DMS153 treated with DMSO at 0.1 percent for 48 hours (cell line): ENCODE results near the gene PHLDB1.
"Not testable (repeated sequence)": the region's sequence is repeated elsewhere in the genome, so short reads cannot be mapped to it uniquely, and the experiment has no call there.

Experiments used
- DNase-seq: peaks from one replicate; lab custom pipeline; 2025; ENCODE audit not compliant: unreplicated experiment; lab: John Stamatoyannopoulos, UW

The PHLDB1 gene

GRCh38 chr11:118607401-118608359 is at the start of gene PHLDB1:
Gene PHLDB1, plus strand, starts transcription at chr11:118607615. Its CDS starts 6,222 bp downstream, at chr11:118613837.
- no peak for DNase-seq

GRCh38 chr11:118560806-118561205 is 46.6 kb upstream of the PHLDB1 start:
- no peak for DNase-seq

- no peak for DNase-seq
These were observed 42.4 kb upstream of the PHLDB1 start for GRCh38 chr11:118565051-118565450.

- DNase-seq = no peak
These were observed 37.7 kb upstream of the PHLDB1 start for GRCh38 chr11:118569670-118570069.

GRCh38 chr11:118570787-118571186 is 36.6 kb upstream of the PHLDB1 start:
- DNase-seq = no peak

GRCh38 chr11:118571701-118572060 is 35.7 kb upstream of the PHLDB1 start:
- not testable (repeated sequence) for DNase-seq

GRCh38 chr11:118572061-118572980 is 35.1 kb upstream of the PHLDB1 start, which contains the start of gene ARCN1:
Gene ARCN1, plus strand, starts transcription at chr11:118572409. Its CDS starts 139 bp downstream, at chr11:118572548.
- peak; percentile 56 for DNase-seq

GRCh38 chr11:118572981-118573550 is 34.3 kb upstream of the PHLDB1 start:
- no peak for DNase-seq

GRCh38 chr11:118574636-118575035 is 32.8 kb upstream of the PHLDB1 start:
- no peak for DNase-seq

GRCh38 chr11:118577995-118578394 is 29.4 kb upstream of the PHLDB1 start:
- not testable (repeated sequence) for DNase-seq

GRCh38 chr11:118581057-118581456 is 26.4 kb upstream of the PHLDB1 start:
- no peak for DNase-seq

- no peak for DNase-seq
These were observed 19.5 kb upstream of the PHLDB1 start for GRCh38 chr11:118587952-118588351.

GRCh38 chr11:118592616-118593367 is 14.6 kb upstream of the PHLDB1 start:
- no peak for DNase-seq

- not testable (repeated sequence) for DNase-seq
These were observed 12.4 kb upstream of the PHLDB1 start for GRCh38 chr11:118594984-118595383.

- no peak for DNase-seq
These were observed 10.9 kb upstream of the PHLDB1 start for GRCh38 chr11:118596224-118597146.

GRCh38 chr11:118597556-118597955 is 9.9 kb upstream of the PHLDB1 start:
- DNase-seq = no peak

GRCh38 chr11:118602331-118602730 is 5.1 kb upstream of the PHLDB1 start:
- DNase-seq = no peak

- not testable (repeated sequence) for DNase-seq
These were observed 3.7 kb upstream of the PHLDB1 start for GRCh38 chr11:118603709-118604108.

GRCh38 chr11:118604566-118604965 is 2.8 kb upstream of the PHLDB1 start:
- DNase-seq = no peak
